DOHH2 (cell line): Measurements from ENCODE around the gene TNFAIP6.

Experiments
- EZH2phosphoT487 ChIP-seq: fragments of 200-600 bp; sonication (generic); IDR thresholded peaks from 2 replicates; pipeline ENCODE4 v1.6.1; 2017; ENCODE audit warnings: borderline replicate concordance, mild to moderate bottlenecking, antibody characterized with exemption, low read length, moderate library complexity, mixed read lengths
- TF ChIP-seq, protein P1 (sequence below): fragments of 200-600 bp; sonication (generic); IDR thresholded peaks from one replicate; pipeline ENCODE4 v1.5.1; 2014; ENCODE audit warnings: antibody characterized with exemption, mild to moderate bottlenecking, low read depth, low read length; ENCODE audit not compliant: poor library complexity, severe bottlenecking

DNA sequence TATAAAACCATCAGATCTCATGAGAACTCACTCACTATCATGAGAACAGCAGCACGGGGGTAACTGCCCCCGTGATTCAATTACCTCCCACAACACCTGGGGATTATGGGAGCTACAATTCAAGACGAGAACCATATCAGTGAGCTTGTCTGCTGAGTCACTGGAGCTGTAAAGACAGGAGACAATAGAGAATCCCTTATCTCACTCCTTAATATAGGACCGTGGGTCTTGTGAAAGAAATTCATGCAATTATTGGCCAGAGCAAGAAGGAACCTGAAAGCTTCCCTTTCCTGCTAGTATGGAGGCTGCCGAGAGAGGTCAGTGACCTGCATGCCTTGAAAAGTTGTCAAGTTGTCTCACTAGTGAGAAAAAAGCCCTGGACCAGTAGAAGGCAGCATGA, 9.5 kb upstream of the TNFAIP6 start:
- TF ChIP-seq, protein P1, sequence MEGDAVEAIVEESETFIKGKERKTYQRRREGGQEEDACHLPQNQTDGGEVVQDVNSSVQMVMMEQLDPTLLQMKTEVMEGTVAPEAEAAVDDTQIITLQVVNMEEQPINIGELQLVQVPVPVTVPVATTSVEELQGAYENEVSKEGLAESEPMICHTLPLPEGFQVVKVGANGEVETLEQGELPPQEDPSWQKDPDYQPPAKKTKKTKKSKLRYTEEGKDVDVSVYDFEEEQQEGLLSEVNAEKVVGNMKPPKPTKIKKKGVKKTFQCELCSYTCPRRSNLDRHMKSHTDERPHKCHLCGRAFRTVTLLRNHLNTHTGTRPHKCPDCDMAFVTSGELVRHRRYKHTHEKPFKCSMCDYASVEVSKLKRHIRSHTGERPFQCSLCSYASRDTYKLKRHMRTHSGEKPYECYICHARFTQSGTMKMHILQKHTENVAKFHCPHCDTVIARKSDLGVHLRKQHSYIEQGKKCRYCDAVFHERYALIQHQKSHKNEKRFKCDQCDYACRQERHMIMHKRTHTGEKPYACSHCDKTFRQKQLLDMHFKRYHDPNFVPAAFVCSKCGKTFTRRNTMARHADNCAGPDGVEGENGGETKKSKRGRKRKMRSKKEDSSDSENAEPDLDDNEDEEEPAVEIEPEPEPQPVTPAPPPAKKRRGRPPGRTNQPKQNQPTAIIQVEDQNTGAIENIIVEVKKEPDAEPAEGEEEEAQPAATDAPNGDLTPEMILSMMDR: no peak
- TF ChIP-seq EZH2phosphoT487: no peak
